SH-SY5Y (cell line): Measurements from ENCODE around the gene POU2AF2.

ENCODE experiments used
- GATA2 ChIP-seq: IDR thresholded peaks from 2 replicates; pipeline ENCODE4 v1.6.1; 2011; ENCODE audit warnings: mild to moderate bottlenecking, low read depth, low read length
- GATA3 ChIP-seq: IDR thresholded peaks from 2 replicates; pipeline ENCODE4 v1.6.1; 2011; ENCODE audit warnings: low read depth, mild to moderate bottlenecking, low read length, moderate library complexity

DNA sequence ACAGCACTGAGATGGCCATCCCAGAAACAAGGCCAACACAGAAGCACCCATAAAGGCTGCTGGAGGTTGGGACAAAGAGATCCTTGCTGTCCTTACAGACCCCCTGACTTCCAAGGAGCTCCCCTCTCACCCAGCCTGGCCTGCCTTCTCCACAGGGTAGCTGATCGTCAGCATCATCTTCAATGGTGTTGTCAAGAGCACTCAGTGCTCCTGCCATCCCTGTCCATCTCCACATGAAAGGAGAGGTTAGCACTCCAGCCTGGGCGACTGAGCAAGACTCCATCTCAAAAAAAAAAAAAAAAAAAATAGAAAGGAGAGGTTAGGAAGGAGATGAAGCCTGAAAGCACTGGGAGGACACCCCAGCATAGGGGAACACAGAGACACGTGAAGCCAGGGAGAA, 50.7 kb downstream of the POU2AF2 start:
- TF ChIP-seq GATA2: no peak
- no peak for TF ChIP-seq GATA3
